Measurements from ENCODE around the gene SLC12A7. TPM values are rescaled to one million over a fixed set of nuclear protein-coding genes. Genes with fewer than 3 reads are reported as not detected.

The SLC12A7 gene
- total RNA-seq, 1 donor from 2014 or later, result 4.9 TPM

GRCh38 chr5:1088031-1088430 is 23.8 kb downstream of the SLC12A7 start:
- H3K4me1 Mint-ChIP-seq (ENCODE audit: low read depth), result no peaks in the 10 kb centered on the region
- no peak for TF ChIP-seq CTCF (IDR thresholded peaks at IDR 0.05)
- DNase-seq (ENCODE audit: low spot score), result no peak
- no peak overlapping the region for H3K4me3 Mint-ChIP-seq (ENCODE audit: unreplicated experiment)
- H3K9me3 Mint-ChIP-seq (ENCODE audit: low read depth), result no peaks in the 10 kb centered on the region
- no peaks in the 10 kb centered on the region for H3K27me3 Mint-ChIP-seq (ENCODE audit: low read depth)
- no peaks in the 10 kb centered on the region for H3K36me3 Mint-ChIP-seq (ENCODE audit: low read depth)
- H3K27ac Mint-ChIP-seq (ENCODE audit: unreplicated experiment), result no peak overlapping the region

GRCh38 chr5:1087428-1087827 is 24.4 kb downstream of the SLC12A7 start:
- no peak for TF ChIP-seq CTCF (IDR thresholded peaks at IDR 0.05)
- H3K27me3 Mint-ChIP-seq (ENCODE audit: low read depth), result no peaks in the 10 kb centered on the region
- H3K4me3 Mint-ChIP-seq (ENCODE audit: unreplicated experiment), result no peak overlapping the region
- no peak for DNase-seq (ENCODE audit: low spot score)
- H3K4me1 Mint-ChIP-seq (ENCODE audit: low read depth), result no peaks in the 10 kb centered on the region
- H3K36me3 Mint-ChIP-seq (ENCODE audit: low read depth), result no peaks in the 10 kb centered on the region
- H3K9me3 Mint-ChIP-seq (ENCODE audit: low read depth), result no peaks in the 10 kb centered on the region
- H3K27ac Mint-ChIP-seq (ENCODE audit: unreplicated experiment), result no peak overlapping the region

GRCh38 chr5:1086871-1087270 is 25.0 kb downstream of the SLC12A7 start:
- Mint-ChIP-seq H3K27ac (ENCODE audit: unreplicated experiment) (no peak overlapping the region), H3K27me3 (ENCODE audit: low read depth) (no peaks in the 10 kb centered on the region), H3K36me3 (ENCODE audit: low read depth) (no peaks in the 10 kb centered on the region), H3K4me3 (ENCODE audit: unreplicated experiment) (no peak overlapping the region), H3K4me1 (ENCODE audit: low read depth) (no peaks in the 10 kb centered on the region), H3K9me3 (ENCODE audit: low read depth) (no peaks in the 10 kb centered on the region)
- TF ChIP-seq CTCF (IDR thresholded peaks at IDR 0.05), result no peak
- DNase-seq (ENCODE audit: low spot score), result no peak

- no peaks in the 10 kb centered on the region for H3K4me1 Mint-ChIP-seq (ENCODE audit: low read depth)
- H3K27ac Mint-ChIP-seq (ENCODE audit: unreplicated experiment), result no peak overlapping the region
- TF ChIP-seq CTCF (IDR thresholded peaks at IDR 0.05), result no peak
- DNase-seq (ENCODE audit: low spot score), result no peak
- peaks cover 3% of the 10 kb centered on the region for H3K27me3 Mint-ChIP-seq (ENCODE audit: low read depth)
- no peak overlapping the region for H3K4me3 Mint-ChIP-seq (ENCODE audit: unreplicated experiment)
- H3K36me3 Mint-ChIP-seq (ENCODE audit: low read depth), result peaks cover 2% of the 10 kb centered on the region
- H3K9me3 Mint-ChIP-seq (ENCODE audit: low read depth), result no peaks in the 10 kb centered on the region
Measured at GRCh38 chr5:1086137-1086536, 25.7 kb downstream of the SLC12A7 start.

GRCh38 chr5:1085391-1085790 is 26.5 kb downstream of the SLC12A7 start:
- Mint-ChIP-seq H3K4me1 (ENCODE audit: low read depth) (no peaks in the 10 kb centered on the region), H3K9me3 (ENCODE audit: low read depth) (no peaks in the 10 kb centered on the region), H3K27me3 (ENCODE audit: low read depth) (peaks cover 7% of the 10 kb centered on the region), H3K4me3 (ENCODE audit: unreplicated experiment) (no peak overlapping the region), H3K27ac (ENCODE audit: unreplicated experiment) (no peak overlapping the region), H3K36me3 (ENCODE audit: low read depth) (peaks cover 4% of the 10 kb centered on the region)
- TF ChIP-seq CTCF (IDR thresholded peaks at IDR 0.05), result no peak
- no peak for DNase-seq (ENCODE audit: low spot score)

Data from chondrocyte (in vitro differentiated cells).